Raji (cell line): ENCODE measurements around the gene ARHGAP32.

ENCODE experiments used
- POLR2A ChIP-seq: IDR thresholded peaks from 2 replicates; pipeline ENCODE4 v1.6.1; 2011; ENCODE audit warnings: low read depth, low read length, control low read depth; ENCODE audit not compliant: insufficient read depth

Gene ARHGAP32

DNA sequence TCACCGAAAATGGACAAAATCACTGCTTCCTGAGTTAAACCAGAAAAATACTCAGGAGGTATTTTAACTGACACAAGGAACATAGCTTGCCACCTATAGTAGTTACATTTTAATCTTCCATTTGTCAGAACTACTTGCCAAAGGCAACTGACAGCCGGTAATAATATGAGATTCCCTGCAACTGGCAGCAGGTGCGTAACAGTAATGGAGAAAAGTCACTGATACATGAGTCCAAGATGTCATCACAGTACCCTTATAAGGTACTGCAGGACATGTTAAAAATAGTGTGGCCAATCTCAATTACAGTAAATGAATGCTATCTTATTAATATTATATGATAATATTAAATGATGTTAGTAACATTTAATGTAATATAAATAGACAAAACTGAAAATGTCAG is 21.1 kb upstream of the ARHGAP32 start:
- TF ChIP-seq POLR2A = no peak

DNA sequence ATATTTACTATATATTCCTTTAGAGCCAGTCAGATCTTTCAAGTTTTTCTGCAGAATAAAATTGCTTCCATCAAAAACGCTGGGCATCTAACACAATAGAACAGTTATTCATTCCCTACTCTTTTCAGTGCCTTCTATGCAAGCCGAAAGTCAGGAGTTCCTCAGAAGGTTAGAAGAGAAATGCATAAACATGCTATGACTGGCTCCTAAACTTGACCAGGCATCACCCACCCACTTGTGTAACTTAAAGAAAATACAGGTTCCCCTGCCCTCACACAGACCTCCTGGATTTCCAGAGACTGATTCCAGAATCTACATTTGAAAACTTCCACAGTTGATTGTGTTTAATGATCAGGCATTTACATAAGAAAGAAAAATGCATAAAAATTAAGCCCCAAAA is 19.3 kb upstream of the ARHGAP32 start:
- no peak for TF ChIP-seq POLR2A

DNA sequence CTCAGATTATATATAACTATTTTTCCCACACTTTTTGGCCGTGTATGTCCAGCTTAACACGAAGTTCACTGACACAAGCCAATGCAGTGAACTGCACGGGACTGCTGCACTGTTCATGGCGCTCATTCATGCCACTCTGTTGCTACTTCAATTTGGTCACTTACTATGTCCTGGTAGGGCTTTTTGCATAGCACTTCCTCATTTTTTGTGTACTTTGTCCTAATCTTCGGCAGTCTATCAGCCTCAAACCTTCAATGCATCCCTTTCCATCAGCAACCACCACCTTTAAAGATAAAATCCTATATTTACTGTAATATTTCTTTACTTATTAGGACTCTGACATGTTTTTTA is 18.7 kb upstream of the ARHGAP32 start:
- no peak for TF ChIP-seq POLR2A

DNA sequence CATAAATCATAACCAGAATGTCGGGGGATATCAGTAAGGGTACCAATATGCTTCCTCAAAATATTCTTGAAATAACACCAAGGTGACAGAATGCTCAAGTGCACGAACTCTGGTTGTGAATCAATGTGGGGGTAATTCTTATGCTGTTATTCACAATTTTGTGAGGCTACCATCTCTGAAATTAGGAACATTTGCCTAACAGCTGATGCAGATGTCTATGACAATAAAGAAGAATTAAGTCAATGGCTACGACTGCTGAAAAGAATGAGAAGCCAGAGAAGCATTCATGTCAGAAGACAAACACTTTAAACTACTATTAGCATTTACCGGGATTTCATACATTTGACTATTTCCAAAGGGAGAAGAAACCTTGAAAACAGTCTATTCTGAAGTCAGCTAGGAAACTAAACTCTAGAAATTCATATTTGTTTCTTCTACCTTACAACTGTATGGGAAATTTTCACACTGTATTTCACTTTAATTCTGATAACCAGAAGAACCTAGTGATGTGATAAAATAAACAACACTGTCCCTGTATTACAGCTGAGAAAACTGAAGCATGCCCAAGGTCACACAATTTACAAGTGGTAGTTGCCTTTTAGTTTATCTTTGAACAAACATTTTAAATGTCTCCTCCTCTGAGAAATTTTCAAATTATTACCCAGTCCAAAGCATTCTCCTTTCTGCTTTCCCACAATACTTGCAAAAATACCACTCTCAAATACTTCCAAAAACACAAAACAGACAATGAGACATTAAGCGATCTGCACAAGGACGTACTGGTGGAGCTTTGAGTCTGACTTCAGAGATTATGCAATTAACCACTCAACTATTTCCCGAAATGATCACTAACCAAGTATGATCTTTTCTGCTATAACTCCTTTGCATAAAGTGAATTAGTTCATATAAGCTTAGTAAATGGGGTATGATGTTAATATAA is 18.0 kb upstream of the ARHGAP32 start:
- no peak for TF ChIP-seq POLR2A

DNA sequence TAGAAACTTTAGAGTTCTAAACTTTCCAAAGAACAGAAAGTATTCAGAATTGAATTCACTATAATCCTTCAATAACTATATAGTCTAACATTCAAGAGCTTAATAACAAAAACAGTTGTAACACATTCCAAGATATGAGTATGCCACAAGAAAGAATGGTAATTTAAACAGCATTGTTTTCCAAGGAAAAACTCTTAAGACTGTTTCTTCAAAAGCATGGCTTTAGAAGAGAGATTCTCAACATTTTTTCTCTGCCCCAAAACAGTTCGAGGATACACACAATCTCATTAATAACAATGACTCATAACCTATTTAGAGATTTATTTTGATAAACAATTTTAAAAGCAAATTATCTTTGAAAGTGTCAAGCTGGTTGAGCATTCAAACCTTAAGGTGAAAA is 16.7 kb upstream of the ARHGAP32 start:
- no peak for TF ChIP-seq POLR2A

DNA sequence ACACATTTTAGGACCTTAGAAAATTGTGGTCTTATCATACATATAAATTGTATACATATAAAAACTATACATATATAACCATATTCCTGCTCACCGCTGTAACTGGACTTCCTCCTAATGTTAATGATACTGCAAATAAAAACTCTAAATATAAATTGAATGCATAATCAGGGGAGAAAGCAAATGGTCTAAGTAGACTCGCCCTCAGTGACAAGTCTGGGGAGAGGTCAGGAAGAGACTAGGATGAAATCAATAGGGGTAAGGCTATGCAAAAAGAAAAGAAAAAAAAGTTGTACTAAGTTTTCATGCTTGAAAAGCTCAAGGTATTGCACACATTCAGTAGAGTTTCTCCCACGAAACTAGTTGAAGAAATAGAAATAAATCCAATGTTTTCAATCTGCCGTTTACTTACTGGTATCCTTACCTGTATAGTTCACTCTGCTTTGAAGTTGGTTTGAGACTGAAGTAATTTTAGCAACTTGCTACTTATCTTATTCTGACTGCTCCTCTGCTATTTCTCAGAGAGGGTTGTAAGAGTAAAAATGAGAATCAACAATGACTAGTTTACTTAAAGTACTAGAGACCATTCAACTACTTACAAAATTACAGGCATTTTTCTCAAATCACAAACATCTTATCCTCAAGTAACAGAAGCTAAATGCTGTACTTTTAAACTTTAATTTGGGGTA is 12.2 kb upstream of the ARHGAP32 start:
- no peak for TF ChIP-seq POLR2A

DNA sequence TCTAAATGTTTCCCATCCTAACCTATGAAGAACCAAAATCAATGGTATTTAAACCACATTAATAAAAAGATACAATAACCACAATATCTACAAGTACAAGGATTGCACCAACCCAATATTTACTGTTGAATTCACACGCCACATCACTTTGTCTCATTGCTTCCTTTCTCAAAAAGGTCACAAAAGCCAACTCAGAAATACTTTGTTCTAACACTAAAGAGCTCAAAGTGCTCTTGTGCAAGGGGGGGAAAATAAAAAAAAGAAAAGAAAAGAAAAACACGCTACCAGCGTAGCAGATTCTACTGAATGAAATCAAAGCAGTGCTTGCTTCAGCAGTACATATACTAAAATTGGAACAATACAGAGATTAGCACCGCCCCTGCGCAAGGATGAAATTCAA is 10.5 kb upstream of the ARHGAP32 start:
- TF ChIP-seq POLR2A = no peak

DNA sequence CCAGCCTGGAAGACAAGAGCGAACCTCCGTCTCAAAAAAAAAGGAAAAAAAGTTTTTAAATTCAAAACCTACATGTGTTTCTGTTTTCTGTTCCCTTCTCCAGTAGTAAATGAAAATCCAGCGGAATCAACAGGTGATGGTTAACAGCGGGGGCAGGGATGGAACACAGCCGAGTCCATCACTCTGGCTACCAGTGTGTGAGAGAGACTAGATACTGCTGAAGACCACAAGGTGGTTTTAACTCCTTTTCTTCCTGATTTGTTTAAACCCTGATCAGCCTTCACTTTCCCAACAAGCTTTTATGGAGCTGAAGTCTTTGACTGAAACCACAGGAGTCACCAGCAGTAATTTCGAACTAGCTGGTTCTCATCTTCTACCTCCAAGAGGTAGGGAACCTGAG is 3.6 kb upstream of the ARHGAP32 start:
- TF ChIP-seq POLR2A = no peak

DNA sequence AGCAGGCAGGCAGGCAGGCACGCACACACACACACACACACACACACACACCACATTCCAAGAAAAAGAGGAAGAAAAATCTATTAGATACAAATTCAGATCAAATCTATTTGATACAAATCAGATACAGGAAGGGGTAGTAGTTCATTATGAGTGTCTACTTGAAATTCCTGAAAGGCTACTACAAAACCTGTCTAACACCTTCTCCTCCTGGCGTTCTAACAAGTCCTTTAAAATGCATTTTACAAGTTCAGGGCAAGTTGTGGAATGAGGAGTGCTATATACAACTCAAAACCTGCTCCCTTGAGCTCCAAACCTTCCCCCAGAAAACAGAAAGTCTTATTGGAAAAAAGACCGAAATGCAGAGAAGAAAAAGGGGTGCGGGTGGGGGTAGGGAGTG is 476 bp downstream of the ARHGAP32 start:
- no peak for TF ChIP-seq POLR2A

DNA sequence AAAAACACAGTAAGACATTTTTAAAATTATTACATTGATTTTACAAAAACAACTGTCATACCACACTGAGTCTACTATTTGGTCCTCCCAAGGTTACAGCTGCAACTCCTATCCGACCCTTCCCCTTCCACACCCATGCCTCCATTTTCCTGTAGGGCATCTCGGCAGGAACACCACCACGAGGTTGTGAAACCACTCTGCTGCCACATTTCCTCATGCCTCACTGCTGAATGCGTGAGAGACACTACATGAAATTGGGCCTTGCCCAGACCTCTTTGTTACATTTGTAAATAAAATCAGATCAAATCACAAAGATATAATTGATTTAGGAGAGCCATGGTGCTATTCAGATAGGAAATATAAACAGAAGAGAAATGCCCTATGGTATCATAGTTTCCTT is 2.0 kb downstream of the ARHGAP32 start:
- TF ChIP-seq POLR2A = no peak

DNA sequence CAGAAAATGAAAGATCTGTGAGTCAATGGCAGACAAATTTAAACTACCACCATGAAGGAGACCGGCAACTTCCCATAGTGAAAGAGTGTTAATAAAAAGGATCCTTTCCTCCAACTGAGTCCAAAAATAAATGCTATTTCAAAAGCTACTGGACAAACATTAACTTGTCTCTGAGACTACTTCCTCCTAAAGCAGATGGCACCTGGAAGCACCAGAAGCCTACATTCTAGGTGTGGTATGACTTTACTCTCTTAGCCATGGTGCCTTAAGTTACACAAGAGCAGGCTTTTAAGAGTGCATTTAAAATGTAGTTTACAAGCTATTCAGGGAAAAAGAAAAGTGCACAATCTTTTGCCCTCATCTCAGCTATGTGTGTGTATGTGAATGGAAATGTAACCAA is 2.5 kb downstream of the ARHGAP32 start:
- no peak for TF ChIP-seq POLR2A

DNA sequence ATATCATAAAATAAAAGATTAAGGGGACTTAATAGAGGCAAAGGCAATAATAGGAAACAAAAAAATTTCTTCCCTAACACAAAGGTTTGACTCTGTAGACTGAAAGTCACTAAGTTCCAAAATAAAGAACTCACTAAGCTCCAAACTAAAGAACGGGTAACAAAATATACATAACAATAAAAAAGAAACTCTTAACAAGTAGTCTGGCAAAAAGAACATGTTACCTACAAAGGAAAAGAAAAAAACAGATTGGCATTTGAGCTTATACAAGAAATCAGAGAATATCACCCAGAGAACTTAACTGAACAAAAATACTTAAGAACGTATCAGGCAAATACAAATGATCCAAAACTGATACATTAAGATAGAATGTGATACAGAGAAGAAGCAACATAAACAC is 7.5 kb downstream of the ARHGAP32 start:
- no peak for TF ChIP-seq POLR2A

DNA sequence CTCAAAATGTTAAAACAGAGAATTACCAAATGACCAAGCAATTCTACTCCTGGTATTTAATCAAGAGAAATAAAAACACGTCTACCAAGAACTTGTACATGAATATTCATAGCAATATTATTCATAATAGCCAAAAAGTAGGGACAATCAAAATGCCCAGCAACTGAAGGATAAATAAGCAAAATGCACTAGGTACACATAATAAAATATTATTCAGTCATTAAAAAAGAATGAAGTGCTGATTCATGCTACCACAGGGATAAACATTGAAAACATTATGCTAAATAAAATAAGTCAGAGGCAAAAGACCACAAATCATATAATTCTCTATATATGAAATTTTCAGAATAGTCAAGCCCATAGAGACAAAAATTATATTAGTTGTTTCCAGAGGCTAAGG is 24.8 kb downstream of the ARHGAP32 start:
- no peak for TF ChIP-seq POLR2A

DNA sequence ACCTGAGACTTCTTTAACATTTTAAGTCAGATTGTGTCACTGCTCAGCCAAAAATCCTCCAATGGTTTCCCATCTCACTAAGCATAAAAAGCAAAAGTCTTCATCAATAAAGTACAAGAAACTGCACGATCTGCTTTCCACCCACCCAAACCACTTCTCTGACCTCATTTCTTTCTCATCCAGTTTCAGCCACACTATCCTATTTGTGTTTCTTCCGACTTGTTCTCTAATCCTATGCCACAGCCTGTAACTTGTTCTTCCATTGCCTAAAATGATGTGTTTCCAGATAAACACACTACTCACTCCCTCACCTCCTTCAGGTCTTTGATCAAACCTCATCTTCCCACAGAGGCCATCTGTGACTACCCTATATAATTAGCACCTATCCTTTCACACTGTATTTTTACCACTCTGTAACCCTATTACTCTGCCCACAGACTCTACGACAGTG is 28.4 kb downstream of the ARHGAP32 start:
- TF ChIP-seq POLR2A = no peak

DNA sequence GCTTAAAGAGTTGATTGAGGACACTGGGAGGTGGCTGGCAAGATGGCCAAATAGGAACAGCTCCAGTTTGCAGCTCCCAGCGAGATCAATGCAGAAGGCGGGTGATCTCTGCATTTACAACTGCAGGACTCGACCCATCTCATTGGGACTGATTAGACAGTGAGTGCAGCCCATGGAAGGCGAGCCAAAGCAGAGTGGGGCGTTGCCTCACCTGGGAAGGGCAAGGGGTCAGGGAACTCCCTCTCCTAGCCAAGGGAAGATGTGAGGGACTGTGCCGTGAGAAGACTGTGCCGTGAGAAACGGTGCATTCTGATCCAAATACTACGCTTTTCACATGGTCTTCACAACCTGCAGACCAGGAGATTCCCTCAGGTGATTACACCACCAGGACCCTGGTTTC is 36.4 kb downstream of the ARHGAP32 start:
- no peak for TF ChIP-seq POLR2A

DNA sequence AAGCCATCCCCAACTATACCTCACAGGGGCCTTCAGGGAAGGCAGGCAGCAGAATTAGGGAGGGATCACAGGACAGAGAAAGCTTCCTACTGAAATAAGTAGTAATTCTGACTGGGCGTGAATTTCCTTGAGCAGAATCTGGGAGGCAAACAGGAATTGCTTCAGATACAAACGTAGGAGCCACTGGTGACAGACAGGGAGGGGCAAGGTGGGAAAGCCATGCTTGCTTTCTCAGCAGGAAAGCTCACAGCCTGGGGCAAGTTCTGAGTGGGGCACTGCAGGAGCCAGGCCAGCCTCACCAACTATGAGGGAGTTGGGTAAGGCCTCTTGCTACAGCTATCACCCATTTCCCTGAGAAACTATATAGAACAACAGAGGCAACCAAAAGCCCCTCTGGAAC is 43.6 kb downstream of the ARHGAP32 start:
- TF ChIP-seq POLR2A = no peak
